HG03060 (cell line): Measurements from ENCODE around the gene YY1.
"Not testable (repeated sequence)": the region's sequence is repeated elsewhere in the genome, so short reads cannot be mapped to it uniquely, and the experiment has no call there.

Experiments
- ATAC-seq: cut with Tn5 transposase; IDR thresholded peaks from one replicate; pipeline ENCODE4 v1.9.1; 2021; ENCODE audit warnings: low read depth, moderate number of reproducible peaks; ENCODE audit not compliant: unreplicated experiment

YY1 gene

DNA sequence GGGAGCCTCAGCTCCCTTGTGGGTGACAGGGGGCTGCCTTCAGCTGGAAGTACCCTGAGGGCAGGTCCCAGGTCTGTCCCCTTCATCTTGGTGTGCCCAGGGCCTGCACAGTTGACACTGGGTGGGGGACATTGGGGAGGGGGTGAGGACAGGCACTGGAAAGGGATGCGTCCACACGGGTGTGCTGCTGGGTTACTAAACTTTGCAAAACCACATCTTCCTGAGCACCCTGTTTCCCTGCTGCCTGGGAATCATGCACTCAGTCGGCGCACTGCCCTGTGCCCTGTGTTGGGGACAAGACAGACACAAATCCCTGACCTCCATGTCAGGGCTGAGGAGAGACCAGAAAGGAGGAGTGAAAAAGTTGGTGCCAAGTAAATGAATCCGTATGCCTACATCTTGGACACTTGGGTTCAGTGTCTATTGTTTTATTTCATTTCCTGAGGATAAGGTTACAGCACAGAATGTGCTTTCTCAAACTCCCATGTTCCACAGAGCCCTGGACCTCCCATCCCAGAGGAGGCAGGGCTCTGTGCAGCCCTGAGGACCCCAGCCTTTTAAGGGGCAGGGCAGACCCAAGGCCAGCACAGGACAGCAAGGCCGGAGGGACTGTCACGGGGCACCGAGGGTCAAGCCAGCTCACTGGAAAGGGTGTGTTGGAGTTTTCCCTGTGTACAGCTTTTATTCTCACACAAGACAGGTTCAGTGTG lies 70.2 kb downstream of the YY1 start:
- ATAC-seq, result no peak

DNA sequence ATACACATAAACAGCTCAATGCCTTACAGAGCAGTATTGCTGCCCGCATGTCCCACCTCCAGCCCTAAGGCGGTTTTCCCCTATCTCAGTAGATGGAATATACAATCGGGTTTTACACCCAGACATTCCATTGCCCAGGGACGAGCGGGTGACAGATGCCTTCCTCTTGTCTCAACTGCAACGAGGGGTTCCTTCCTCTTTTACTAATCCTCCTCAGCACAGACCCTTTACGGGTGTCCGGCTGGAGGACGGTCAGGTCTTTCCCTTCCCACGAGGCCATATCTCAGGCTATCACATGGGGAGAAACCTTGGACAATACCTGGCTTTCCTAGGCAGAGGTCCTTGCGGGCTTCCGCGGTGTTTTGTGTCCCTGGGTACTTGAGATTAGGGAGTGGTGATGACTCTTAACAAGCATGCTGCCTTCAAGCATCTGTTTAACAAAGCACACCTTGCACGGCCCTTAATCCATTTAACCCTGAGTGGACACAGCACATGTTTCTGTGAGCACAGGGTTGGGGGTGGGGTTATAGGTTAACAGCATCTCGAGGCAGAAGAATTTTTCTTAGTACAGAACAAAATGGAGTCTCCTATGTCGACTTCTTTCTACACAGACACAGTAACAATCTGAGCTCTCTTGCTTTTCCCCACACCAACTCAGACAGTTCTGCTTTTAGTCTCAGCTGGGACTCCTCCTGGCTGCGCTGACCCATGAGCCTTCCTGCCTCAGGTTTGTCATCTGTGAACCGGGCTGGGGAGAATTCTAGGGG lies 73.3 kb downstream of the YY1 start:
- not testable (repeated sequence) for ATAC-seq

DNA sequence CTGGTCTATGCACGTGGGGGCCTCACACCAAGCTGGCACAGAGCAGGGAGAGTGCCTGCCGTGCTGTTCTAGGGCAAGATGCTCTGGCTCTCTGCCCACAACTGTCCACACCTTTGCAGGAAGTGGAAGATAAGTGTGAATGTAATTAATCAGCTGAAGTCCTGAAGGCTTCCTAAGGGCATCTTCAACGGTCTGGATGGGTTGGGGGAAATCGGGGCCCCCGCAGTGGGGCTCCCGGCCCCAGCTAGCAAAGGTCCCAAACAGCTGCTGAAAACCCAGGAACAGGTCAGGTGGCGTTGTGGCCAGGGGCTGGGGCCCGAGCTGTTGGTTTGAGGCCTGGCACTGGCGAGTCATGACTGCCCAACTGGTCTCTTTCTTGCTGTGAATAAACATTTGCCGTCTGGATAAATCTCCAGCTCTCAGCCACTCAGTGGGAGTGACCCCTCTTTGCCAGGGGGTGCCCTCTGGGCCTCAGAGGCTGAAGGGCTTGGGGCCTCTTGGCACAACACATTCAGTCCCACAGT lies 74.0 kb downstream of the YY1 start:
- no peak for ATAC-seq

DNA sequence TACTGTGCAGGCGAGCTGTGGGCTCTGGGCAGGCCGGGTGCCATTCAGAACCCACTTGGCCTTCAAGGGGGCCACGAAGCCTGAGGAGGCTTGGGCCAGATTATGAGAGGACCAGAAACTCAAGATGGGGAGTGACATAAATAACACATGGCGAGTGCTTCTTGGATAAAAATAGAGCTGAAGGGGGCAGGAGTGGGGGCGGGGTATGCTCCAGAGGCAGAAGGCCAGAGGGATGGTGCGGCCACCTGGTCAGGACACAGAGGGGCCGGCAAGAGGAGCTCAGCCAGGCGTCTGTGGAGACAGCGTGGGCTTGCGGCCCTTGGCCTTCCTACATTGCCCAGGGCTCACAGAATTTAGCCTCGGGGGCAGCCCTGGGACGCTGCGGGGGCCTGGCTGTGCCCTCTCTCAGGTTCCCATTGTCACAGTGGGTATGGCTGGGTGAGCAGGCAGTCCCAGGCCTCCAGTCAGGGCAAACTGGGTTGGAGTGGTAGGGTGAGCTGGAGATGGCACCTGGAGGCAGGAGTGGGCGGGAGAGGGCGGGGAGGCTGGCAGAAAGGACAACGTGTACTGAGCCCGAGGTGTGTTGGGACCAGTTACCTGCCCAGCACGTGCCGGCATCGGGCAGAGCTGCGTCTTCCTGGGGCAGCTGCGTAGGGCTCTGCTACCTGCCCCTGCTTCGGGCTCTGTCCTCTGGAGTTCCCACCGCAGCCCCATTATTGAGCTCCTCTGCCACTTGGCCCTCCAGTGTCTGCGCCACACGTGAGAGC lies 74.7 kb downstream of the YY1 start:
- no peak for ATAC-seq

DNA sequence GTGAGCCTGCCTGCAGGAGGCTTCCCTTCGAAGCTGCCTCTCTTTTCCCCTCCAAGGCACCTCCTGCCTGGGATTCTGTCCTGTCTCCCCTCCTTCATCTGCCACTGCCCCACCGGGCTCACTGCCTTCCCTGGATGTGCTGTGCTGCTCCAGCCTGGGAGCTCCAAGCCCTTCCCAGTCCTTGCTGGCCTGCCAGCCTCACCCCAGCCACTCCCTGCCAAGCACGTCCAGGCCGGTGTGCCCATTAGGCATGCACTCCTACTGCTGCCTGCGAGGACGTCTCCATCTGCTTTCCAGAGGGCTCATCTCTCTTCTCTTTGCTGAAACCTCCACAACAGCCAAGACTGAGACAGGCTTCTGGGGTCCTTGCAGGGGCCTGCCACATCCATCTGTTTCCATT lies 75.8 kb downstream of the YY1 start:
- ATAC-seq, result no peak

DNA sequence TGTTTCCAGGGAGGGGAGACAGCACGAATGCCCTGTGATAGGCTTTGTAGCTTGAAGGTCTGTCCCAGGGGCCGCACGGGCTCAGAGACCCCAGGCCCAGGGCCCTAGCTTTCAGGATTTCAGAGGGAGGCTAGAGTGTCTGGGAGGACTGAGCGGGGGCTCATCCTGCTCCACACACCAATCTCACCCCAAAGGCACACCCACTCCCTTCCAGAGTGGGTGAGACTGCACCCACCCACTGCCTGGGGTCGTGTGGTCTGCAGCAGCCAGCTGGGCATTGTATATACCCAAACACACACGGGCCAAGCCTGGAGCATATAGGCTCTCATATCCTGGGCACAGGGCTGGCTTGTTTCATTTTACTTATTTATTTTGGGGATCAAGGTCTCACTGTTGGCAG lies 78.4 kb downstream of the YY1 start:
- ATAC-seq, result no peak

DNA sequence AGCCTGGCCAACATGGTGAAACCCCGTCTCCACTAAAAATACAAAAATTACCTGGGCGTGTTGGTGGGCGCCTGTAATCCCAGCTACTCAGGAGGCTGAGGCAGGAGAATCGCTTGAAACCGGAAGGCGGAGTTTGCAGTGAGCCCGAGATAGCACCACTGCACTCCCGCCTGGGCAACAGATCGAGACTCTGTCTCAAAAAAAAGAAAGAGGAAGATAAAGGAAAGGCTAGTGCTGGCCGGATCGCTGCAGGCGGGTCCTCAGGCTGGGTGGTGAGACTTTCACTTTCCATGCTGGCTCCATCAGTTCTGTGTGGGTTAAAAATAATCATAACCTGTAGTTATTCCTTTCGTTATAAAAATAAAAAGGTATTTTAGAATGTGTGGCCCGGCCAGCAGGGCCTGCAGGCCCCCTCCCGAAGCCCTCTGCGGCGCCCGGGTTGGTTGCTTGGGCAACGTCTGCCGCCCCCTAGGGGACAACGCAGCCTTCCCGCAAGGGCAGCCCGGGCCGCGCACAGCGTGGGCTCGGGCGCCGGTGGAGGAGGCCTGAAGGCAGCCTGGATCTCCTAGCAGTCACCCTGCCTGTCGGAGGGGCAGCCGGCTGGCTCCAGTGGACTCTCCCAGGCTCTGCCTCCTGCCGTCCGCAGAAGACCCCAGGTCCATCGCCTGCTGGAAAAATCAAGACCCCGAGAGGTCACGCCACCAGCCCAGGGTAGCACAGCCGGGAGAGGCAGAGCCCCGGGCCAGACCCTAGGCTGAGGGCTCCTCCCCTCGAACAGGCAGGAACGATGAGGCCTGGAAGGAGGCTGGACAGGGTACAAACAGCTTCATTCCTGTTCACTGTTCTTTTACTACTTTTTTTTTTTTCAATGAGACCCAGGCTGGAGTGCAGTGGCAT lies 79.2 kb downstream of the YY1 start:
- peak; percentile 78 for ATAC-seq

DNA sequence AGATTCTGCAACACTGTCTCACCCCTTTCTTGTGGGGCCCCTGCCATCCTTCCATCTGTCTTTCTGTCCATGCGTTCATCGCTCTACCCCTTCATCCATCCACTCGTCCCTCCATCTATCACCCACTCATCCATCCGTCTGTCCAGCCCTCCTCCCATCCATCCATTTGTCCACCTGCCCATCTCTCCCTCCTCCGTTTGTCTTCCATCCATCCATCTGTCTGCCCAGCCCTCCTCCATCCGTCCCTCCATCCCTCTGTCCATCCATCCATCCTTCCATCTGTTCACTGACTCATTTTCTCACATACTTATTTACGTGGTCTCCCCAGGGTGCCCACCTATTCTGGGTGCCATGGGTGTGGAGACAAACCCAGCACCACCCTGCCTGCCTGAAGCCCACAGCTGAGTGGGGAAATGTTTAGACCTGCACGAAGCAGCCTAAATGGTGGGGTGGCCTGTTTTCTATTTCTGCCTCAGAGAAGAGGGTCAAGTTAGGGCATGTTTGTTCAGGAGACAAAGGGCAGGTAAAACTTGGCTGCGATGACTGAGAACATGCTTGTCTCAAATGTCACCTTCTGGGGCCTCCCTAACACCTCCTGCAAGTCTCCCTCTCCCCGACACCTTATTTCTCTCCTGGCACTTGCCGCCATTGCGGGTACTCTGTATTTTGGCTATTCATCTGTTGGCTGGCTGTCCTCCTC lies 81.4 kb downstream of the YY1 start:
- ATAC-seq, result no peak

DNA sequence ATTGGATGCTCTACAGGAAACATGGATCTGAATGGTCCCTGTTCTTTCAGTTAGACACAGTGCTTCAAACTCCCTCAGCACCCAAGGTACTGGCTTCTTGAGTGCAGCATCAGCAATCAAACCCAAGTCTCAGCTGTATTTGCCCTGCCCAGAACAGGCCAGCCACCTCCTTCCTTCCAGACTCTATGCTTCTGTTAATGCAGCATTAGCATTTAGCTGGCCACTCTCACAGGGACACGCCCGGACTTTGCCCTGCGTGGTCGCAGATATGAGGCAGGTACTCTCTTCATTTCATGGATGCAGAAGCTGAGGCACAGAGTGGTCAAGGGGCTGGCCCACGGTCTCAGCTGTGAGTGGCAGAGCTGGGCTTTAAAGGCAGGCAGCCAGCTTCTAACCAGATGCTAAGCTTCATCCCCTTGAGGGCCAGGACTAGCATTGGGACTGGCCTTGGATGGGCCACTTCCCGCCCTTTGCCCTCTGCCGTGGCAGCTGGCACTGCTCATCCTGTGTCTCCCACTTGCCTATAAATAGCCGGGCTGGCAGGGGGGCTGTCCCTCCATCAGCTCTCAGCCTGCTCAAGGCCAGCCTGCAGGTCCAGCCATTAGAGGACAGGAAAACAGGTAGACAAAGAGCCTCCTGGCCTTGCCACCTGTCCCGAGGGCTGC lies 82.7 kb downstream of the YY1 start:
- ATAC-seq, result no peak

DNA sequence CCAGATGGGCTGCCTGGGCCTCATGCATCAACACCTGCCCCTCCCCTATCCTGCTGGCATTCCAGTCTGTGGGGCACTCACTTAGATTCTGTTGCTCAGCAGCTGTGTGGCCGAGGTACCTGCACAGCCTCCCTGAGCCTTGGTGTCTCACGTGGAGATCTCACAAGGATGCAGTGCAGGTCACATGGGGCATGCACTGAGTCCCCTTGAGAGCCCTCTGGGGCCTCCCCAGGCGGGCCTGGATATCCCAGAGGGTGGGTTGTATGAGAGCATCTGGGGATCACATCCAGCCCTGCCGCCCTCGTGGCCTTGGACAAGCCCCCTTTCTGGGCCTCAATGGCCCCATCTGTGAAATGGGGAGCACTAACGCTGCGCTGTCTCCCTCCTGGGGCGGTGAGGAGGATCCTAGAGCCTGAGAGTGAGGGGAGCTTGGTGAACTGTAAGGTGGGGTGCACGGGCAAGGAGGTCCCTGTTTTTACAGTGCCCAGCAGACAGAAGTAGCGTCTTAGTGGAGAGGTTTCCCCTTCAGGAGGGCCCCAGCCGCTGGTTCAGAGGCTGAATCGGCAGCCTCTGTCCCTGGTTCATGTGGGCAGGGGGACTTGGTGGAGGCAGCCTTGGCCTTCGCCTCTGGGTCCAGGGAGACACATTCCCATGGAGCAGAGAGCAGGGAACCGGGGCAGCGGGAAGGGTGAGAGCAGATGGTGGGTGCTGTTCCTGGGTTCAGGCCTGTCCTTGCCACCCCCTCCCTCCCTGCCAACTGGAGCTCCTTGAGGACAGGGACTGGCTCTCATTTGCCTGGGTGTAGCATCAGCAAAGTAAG lies 83.4 kb downstream of the YY1 start:
- ATAC-seq, result no peak

DNA sequence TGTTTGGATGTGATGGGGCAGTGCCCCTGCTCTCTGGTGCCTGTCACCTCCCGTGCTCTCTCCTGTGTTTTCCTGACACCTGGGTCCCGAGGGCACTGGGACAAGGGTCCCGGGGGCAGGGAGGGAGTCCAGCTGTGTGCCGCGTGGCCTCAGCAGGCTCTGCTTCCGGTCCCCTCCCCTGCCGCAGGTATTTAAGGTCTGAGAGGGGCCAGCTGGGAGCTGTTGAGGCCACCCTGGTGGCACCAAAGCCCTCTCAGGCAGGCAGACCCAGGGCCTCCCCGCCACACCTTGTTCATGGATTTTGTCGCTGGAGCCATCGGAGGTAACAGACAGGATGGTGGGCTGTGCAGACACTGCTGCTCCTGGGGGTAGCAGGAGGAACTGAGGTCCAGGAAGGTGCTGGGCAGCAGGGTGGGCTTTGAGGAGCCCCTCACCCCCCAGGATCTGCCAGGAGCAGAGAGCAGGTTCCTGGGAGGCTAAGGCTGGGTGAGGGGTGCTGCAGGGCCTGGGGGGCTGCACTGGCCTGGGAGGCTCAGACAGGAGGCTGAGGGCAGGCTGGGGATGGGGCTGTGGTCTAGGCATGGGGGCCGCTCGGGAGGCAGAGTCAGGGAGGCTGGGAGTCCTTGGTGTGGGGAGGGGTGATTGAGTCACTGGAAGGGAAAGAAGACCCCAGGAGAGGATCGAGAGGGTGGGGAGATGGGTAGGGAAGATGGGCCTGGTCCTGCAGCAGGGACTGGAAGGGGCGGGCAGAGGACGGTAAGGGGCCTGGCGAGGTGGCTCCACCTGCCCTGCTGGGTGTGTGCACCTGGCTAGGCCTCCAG lies 84.4 kb downstream of the YY1 start, which contains the start of gene SLC25A47:
Gene SLC25A47, plus strand, starts transcription at position 219 of the 821 bp plus-strand sequence. Its CDS starts 76 bp downstream, at position 295.
- no peak for ATAC-seq

DNA sequence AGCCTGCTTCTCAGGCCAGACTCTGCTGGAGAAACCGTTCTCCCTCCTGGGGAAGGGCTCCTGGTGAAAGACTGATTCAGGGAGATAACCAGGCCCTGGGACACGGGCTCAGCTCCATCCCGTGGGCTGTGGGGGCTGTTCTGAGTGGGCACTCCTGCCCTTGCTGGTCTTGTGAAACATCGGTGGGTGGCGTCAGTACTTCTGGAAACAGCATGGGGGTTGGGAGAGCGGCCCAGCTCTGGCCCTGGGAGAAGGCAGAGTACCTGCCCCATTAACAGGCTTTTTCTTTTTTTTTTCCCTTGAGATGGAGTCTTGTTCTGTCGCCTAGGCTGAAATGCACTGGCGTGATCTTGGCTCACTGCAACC lies 85.0 kb downstream of the YY1 start:
- ATAC-seq, result no peak

DNA sequence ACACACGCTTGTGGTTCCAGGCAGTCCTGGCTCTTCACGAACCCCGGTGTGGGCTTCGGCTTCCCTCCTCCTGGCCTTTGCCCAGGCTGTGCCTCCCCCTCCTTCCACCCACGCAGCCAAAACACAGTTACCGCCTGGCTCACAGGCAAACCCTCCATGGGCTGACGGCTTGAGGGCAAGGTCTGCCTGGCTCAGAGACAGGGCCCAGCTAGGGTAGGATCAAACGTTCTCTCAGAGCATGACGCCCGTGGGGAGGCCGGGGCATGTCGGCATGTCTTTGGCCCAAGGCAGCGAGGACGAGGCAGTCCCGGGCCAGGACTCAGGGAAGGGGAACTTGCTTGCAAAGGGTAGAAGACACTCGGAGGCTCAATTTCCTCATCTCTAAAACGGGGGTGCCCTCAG lies 86.3 kb downstream of the YY1 start:
- no peak for ATAC-seq

DNA sequence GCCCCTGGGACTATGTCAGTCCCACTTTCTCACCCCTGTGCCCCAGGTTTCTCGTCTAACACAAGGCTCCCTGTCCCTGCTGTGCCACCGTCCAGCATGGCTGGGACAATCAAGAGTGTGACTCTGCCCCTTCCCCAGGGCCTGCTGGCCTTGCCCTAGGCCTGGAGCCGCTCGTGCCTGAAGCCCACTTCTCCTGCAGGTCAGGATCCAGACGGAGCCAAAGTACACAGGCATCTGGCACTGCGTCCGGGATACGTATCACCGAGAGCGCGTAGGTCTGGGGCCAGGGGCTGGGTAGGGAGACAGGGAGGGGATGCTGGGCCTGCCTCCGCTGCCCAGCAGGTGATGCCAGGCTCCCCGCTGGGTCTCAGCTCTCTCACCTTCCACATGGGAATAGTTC lies 87.0 kb downstream of the YY1 start:
- ATAC-seq, result no peak

DNA sequence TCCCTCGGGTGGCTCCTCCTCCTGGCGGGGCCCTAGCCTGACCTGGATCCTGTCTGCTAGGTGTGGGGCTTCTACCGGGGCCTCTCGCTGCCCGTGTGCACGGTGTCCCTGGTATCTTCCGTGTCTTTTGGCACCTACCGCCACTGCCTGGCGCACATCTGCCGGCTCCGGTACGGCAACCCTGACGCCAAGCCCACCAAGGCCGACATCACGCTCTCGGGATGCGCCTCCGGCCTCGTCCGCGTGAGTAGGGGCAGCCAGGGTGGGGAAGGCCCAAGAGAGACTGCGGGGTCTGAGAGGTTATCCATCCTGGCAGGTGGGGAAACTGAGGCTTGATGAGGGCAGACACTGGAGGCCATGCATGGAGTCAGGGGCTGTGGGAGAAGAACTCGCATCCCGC lies 88.2 kb downstream of the YY1 start:
- no peak for ATAC-seq

DNA sequence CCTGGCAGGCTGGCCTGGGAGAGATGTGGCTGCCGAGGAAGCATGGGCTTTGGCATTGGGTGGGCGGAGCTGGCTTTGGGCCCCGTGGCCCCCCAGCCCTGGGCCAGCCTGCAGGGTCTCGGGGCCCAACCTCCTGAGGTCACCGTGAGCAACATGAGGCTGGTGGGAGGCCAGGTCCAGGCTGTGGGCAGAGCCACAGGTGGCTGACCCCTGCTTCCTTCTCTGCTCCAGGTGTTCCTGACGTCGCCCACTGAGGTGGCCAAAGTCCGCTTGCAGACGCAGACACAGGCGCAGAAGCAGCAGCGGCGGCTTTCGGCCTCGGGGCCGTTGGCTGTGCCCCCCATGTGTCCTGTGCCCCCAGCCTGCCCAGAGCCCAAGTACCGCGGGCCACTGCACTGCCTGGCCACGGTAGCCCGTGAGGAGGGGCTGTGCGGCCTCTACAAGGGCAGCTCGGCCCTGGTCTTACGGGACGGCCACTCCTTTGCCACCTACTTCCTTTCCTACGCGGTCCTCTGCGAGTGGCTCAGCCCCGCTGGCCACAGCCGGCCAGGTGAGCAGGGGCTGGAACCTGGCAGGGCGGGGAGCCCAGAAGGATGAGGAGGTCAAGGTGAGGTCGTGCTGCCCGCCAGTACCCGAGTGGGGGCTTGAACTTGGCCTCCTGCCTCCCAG lies 89.7 kb downstream of the YY1 start:
- no peak for ATAC-seq
